Suprapubic skin (tissue), 3 donors: ENCODE measurements around the gene SLC16A13.

Source experiments
- EP300 ChIP-seq: sonication (generic); formaldehyde crosslinking; IDR thresholded peaks from one replicate; pipeline ENCODE4 v1.6.1; 2017; ENCODE audit warnings: antibody characterized with exemption
- POLR2A ChIP-seq, 2 donors: fragments of 450-650 bp; IDR thresholded peaks; one replicate each; pipeline ENCODE4 v1.6.1; 2017; ENCODE audit warnings: antibody characterized with exemption in 2 of 2, mild to moderate bottlenecking in 2 of 2, moderate library complexity in 2 of 2
- TF ChIP-seq, protein P1 (sequence below), 2 donors: fragments of 200-600 bp in 1 of 2; fragments of 450-650 bp in 1 of 2; sonication (generic) in 1 of 2; IDR thresholded peaks; one replicate each; pipeline ENCODE4 v1.5.1; 2016 to 2019; ENCODE audit warnings: antibody characterized with exemption in 2 of 2, mild to moderate bottlenecking in 1 of 2, moderate library complexity in 1 of 2

DNA sequence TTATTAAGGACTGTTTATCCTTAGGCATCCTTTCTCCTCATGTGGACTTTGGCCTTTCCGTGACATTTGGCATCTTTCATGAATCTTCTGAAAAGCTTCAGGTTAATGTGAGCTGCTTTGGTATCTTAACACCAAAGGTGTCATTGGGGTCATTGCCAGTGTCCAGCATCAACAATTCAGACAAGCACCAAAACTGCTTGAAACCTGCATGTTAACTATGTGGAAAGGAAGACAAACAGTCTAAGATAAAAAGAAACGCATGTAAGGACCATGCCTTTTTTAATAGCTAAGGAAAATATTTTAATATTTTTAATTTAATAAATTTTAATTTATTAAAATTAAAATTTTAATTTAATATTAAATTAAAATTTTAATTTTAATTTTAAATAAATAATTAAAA lies 32.1 kb upstream of the SLC16A13 start:
- TF ChIP-seq, protein P1, sequence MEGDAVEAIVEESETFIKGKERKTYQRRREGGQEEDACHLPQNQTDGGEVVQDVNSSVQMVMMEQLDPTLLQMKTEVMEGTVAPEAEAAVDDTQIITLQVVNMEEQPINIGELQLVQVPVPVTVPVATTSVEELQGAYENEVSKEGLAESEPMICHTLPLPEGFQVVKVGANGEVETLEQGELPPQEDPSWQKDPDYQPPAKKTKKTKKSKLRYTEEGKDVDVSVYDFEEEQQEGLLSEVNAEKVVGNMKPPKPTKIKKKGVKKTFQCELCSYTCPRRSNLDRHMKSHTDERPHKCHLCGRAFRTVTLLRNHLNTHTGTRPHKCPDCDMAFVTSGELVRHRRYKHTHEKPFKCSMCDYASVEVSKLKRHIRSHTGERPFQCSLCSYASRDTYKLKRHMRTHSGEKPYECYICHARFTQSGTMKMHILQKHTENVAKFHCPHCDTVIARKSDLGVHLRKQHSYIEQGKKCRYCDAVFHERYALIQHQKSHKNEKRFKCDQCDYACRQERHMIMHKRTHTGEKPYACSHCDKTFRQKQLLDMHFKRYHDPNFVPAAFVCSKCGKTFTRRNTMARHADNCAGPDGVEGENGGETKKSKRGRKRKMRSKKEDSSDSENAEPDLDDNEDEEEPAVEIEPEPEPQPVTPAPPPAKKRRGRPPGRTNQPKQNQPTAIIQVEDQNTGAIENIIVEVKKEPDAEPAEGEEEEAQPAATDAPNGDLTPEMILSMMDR (IDR thresholded peaks at IDR 0.05) = no peak
- TF ChIP-seq EP300 (no peak), POLR2A (IDR thresholded peaks at IDR 0.05) (no peak)
